Left cardiac atrium (tissue), 4 donors: ENCODE measurements around the gene ERC2. TPM values are rescaled to one million over a fixed set of nuclear protein-coding genes. Genes with fewer than 3 reads are reported as not detected.
A peak's percentile ranks its signal among the peaks of the same experiment; 100 is the strongest.
"Not testable (repeated sequence)": the region's sequence is repeated elsewhere in the genome, so short reads cannot be mapped to it uniquely, and the experiment has no call there.

Experiments used
- ATAC-seq, 2 donors: fragments of 200-7000 bp; cut with Tn5 transposase; one replicate each; pipeline ENCODE4 v1.9.1; 2020; ENCODE audit warnings: mild to moderate bottlenecking in 2 of 2, moderate library complexity in 2 of 2
- DNase-seq: peaks from one replicate; pipeline ENCODE4 v3.0.0-alpha.2; 2020
- intact Hi-C, 2 donors: fragments of 100-400 bp; cut with DNase I; formaldehyde crosslinking; loops; one replicate each; pipeline versions ENCODE4 v1.14.1 to v1.15.1; 2022 to 2023
- long read RNA-seq: library from polyadenylated mRNA; unstranded; transcript quantifications from one replicate; pipeline ENCODE4 v2.0.0, GENCODE V29; 2021
- total RNA-seq, 2 donors: library from RNA; stranded (reverse); fragmentation: NEBNext Ultra II Directional; extraction: Animal tissue kit (Norgen Biotek cat#: 25700); gene quantifications; one replicate each; pipeline ENCODE4 v1.2.1, GENCODE V29; 2021
- donor health status: DM: no; HTN: yes; CAD: no.
- donor health status: DM: no; HTN: yes; CAD: no; lungs with severe emphysema.
- donor health status: DM: yes; HTN: yes; CAD: no.
- donor health status: Dilated cardiomyopathy.

Gene ERC2
- total RNA-seq: 1 to 10 TPM; 2.6 to 3.6 TPM
- long read RNA-seq, partial matches to known transcripts: 0 of 2 reads
- long read RNA-seq, other reads (novel, unspliced or antisense): 2 of 2 reads

- DNase-seq: peak; percentile 45
These were observed at the start of gene ERC2 for GRCh38 chr3:56468184-56469106. ERC2 (minus strand) TSS chr3:56468467.

DNA sequence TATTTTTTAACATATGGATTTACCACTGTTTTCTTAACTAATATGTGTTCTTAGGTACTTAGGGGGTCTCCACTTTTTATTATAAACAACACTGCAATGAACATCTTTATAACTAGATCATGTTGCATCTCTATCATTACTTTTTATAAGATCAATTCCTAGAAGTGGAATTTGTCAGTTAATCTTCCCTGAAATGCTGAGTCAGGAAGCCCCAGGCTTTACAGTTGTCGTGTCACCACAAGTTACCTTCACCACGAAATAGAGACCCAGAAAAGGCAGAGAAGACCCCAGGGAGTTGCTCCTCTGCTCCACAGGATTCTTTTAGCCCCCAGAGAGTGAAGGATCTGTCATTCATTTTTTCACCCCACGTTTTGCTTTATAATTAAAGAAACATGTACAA is 34.5 kb upstream of the ERC2 start:
- DNase-seq (no peak), ATAC-seq (no peak)
- intact Hi-C loops: no loop called here

More at GRCh38 chr3:56468184-56469106, at the start of gene ERC2:
- peak; percentile 92 to 95 for ATAC-seq
- intact Hi-C loops: no loop called here

- not testable (repeated sequence) for DNase-seq, ATAC-seq
- intact Hi-C loops: loop anchor here in 1 of 2 donors (5.0 kb wide), 1 partner anchor 154 kb away; no protein-coding TSS in a partner anchor
These were observed 28.1 kb upstream of the ERC2 start for GRCh38 chr3:56496376-56496775.

- peak; percentile 82 for DNase-seq
- intact Hi-C loops: loop anchor here (5.0 kb wide), 1 partner anchor 152 kb away; no protein-coding TSS in a partner anchor
- ATAC-seq: peak; percentile 80 to 92
These were observed 26.5 kb upstream of the ERC2 start for GRCh38 chr3:56494679-56495322.

- no peak for DNase-seq
- no peak for ATAC-seq
- intact Hi-C loops: loop anchor here in 1 of 2 donors (5.0 kb wide), 1 partner anchor 149 kb away; no protein-coding TSS in a partner anchor
These were observed 23.3 kb upstream of the ERC2 start for GRCh38 chr3:56491566-56491965.

DNA sequence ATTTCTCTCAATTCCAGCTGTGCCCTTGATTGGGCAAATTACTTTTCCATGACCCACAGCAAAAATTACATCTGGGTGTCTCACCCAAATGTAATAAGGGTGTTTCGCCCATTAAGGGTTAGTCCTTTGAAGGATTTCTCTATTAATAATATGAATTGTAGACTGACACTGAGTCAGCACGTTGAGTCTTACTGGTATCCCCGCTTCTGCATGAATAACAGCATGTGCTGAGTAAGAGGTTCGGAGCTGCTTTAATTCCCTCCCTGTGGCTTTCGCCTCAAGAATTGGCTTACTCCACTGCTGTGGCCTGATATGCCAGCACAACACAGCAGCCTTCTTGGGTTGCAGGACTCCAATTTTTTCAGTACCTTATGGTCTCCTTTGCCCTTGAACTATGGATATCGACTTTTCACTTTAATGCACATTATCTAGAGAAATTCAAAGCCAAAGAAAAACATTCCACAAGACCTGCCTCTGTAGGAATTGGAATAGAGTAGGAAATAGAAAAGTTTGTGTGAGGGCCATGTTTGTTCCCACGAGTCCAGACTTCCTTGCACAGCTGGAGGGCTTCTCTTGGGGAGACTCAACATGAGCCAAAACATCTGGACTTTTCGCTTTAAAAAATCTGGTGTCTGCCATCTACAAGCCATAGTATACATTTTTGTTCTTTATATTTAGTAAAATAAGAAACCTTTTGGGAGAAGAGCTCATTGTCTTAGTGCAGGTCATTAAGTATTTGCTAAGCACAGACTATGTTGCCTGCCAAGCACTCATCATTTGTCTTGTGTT is 20.7 kb upstream of the ERC2 start:
- DNase-seq: no peak
- ATAC-seq: no peak
- intact Hi-C loops: no loop called here

DNA sequence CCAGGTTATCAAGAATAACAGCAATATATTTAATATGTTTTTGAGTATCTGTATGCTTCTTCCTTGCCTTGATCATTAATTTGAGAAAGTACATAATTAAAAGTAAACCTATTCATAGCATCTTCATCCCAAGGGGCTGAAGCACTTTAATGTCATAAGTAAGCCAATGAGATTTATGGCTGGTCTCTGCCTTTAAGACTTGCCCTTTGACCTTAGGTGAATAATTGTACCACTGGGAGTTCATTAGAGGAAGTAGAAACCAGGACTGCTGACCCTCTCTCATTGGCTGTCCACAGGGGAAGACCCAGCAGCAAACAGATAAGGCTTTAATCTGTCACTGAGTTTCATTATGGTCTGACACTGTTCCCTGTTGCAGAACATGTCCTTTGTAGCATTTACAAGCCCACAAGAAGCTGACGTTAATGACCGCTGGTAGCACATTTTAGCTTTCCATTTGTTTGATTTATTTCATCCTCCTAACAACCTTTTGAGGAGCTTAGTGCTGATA is 16.3 kb upstream of the ERC2 start:
- no peak for DNase-seq
- intact Hi-C loops: no loop called here
- no peak for ATAC-seq

- intact Hi-C loops: no loop called here
- no peak for ATAC-seq
- DNase-seq: no peak
These were observed 15.9 kb upstream of the ERC2 start for GRCh38 chr3:56484122-56484521.

DNA sequence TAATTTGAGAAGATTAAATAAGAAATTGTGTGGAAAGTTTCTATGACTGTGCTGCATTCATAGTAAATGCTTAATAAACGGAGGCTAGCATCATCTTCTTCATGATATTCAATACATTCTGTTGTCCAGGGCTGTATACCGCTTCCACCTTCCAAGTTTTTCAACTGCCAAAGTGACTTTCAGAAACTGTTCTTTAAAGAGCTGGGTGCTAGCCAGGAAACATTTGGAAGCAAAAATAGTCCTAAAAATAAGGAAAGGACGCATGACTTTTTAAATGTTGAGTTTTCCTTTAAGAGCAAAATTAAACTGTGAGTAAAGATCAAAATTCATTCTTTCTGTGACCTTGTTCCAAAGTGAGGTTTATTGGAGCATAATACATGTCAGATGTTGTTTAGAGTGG is 9.4 kb upstream of the ERC2 start:
- DNase-seq (no peak), ATAC-seq (no peak)
- intact Hi-C loops: no loop called here

- no peak for DNase-seq
- intact Hi-C loops: no loop called here
- no peak for ATAC-seq
These were observed 8.5 kb upstream of the ERC2 start for GRCh38 chr3:56476771-56477170.

GRCh38 chr3:56471771-56472170 is 3.5 kb upstream of the ERC2 start:
- DNase-seq (no peak), ATAC-seq (no peak)
- intact Hi-C loops: no loop called here

DNA sequence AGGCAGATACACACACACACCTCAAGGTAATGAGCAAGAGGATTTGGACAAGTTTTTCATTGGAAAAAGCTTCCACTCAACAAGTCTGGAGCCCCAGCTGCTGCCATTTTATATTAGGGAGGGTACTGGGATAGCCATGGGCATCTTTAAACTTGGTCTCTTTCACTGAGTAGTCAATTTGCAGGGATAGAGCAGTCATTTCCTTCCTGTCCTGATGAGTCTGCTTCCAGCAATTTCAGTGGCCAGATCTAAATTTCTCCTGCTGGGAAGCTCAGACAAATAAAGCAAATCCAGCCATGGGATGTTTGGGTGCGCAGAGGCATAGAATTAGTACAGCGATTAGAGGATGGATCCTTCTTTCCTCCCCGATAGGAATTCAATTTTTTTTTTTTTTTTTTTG is 874 bp upstream of the ERC2 start:
- ATAC-seq: no peak

DNA sequence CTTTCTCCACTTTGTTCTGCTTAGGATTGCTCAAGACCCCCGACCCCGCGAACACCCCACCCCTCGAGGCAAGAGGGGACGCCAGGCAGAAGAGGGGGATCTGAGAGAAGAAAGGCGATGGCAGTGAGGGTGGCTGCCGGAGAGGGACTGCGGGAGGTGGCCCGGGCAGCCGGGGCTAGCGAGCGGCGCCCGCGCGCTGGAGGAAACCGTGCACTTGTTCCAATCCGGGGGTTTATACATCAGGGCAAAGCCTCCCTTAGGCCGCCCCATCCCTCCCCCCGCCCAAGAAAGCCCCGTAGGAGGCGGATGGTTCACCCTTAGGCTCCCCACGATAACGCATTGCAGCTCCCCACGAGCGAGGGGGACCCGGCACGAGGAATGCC is 475 bp downstream of the ERC2 start:
- DNase-seq (peak; percentile 18), ATAC-seq (peak; percentile 56 to 64)
- intact Hi-C loops: no loop called here

More for the DNA sequence above, 874 bp upstream of the ERC2 start:
- no peak for DNase-seq
- intact Hi-C loops: no loop called here

DNA sequence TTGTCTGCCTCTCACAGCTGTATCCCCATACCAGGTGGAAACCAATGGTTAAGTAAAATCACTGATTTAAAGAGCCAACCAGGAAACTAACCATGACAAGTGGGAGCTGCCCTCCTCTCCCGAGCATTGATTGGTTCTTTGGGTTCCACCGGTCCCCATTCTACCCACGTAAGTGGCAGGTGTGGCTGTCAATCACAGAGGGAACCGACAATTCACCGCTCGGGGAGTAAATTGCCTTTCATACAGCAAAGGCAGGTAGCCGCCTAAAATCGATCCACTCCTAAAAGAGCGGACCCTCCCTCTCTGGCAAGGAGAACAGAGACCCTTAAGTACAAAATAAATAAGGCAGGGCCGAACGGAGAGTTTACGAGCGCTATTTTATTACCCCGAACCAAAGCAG is 1.2 kb downstream of the ERC2 start:
- DNase-seq: peak; percentile 72
- intact Hi-C loops: no loop called here
- peak; percentile 88 to 93 for ATAC-seq

DNA sequence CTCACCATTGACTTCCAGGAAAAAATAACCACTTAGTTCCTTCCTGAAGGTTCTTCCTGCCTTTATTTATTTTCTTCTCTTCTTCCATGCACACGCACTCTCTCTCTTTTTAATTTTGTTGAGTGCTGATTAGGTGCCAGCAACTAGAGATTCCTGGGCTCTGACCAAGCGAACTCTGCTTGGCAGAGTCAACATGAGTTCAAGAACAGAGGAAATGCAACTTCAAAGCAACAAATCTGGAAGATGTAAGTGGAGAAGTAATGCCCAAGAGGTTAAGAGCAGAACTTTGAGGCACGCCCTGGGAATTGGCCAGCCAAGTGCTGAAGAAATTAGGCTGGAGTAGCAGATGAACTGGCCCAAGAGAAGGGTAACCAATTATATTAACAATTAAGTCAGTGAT is 8.5 kb downstream of the ERC2 start:
- intact Hi-C loops: no loop called here
- DNase-seq (no peak), ATAC-seq (no peak)

DNA sequence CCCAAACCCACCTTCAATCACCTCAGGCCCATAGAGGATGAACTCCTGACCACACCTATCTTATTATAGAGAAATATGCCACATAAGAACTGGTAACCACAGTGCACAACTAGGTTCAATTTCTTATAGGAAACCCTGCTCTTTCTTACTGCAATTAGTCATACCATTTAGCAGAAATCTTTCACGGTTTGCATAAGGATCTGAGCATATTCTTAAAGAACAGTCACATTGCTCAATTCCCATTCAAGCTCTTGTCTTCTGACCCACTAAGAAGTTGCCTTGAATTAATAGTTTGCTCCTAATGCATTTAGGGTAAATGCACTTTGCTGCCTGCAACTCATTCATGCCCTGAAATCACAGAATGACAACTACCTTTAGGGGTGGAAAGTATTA is 9.2 kb downstream of the ERC2 start:
- ATAC-seq (no peak), DNase-seq (no peak)
- intact Hi-C loops: no loop called here

DNA sequence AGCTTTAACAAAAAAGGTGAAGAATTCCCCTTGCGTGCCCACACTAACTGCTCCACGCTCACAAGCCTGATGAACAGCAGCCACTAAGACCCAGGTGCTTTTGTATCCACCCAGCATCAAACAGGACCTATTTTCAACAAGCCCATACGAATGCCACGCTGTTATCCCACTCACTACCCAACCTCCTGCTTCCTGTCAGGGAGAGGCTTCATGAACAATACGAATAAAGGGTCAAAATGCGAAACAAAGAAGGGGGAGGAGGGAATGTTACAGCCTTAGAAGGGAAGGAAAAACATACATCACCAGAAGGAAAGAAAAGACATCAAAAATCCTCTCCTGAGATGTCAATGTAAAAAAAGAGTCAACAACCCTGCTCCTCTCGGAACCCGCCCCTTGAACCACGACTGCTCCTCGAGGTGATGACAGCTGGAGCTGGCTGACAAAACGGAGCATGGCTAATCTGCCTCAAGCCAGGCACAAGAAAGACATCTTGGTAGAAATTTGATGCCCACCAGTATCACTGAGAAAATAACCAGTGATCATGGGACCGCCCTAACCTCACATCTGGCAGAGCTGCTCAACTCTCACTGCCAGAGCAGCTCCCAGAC is 9.7 kb downstream of the ERC2 start:
- DNase-seq (no peak), ATAC-seq (no peak)
- intact Hi-C loops: no loop called here

DNA sequence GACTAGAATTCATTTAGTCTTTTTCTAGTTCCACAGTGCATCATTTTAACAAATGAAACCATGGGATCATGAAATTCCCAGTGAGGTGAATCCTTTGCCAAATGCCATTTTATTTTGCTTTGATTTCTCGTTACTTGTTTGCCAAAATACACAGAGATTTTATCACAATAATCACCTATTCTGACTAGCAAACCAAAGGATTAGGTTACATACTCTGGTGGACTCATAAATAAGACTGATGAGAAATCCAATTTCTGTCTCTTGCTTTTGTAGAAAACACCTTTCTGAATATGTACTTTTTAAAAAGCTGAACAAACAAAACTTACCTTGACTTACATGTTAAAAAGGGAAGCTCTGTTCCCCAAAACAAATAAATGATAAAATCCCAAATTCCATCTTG is 12.2 kb downstream of the ERC2 start:
- ATAC-seq: no peak
- no peak for DNase-seq
- intact Hi-C loops: no loop called here

- ATAC-seq (no peak), DNase-seq (no peak)
- intact Hi-C loops: no loop called here
These were observed 15.3 kb downstream of the ERC2 start for GRCh38 chr3:56453011-56453410.
